ENCODE results near the gene RGS3. TPM values are rescaled to one million over a fixed set of nuclear protein-coding genes. Genes with fewer than 3 reads are reported as not detected.

The RGS3 gene
- total RNA-seq, 1 donor from 2014 or later: 15.0 TPM

DNA sequence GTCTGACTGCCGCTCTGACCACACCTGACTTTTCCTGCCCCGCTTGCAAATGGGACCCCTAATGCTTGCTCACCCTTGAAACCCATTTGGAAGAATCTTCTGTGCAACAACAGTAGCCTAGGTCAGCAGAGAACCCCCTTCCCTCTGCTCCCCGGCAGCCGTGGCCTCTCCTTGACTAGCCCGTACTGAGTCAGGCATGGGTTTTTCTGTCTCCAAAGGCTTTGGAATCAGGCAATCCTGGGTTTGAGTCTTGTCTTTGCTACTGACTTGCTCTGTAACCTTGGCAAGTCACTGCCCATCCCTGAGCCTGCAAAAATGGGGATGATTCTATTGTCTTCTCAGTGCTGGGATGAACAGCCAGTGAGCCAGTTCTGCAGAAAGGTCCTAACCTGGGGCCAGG is 135.4 kb downstream of the RGS3 start:
- DNase-seq (no peak), ATAC-seq (ENCODE audit: low read depth) (no peak)
- intact Hi-C loops (cut with micrococcal nuclease): no loop called here
- H3K4me3 Mint-ChIP-seq: no peak overlapping the region
- TF ChIP-seq, protein P1, sequence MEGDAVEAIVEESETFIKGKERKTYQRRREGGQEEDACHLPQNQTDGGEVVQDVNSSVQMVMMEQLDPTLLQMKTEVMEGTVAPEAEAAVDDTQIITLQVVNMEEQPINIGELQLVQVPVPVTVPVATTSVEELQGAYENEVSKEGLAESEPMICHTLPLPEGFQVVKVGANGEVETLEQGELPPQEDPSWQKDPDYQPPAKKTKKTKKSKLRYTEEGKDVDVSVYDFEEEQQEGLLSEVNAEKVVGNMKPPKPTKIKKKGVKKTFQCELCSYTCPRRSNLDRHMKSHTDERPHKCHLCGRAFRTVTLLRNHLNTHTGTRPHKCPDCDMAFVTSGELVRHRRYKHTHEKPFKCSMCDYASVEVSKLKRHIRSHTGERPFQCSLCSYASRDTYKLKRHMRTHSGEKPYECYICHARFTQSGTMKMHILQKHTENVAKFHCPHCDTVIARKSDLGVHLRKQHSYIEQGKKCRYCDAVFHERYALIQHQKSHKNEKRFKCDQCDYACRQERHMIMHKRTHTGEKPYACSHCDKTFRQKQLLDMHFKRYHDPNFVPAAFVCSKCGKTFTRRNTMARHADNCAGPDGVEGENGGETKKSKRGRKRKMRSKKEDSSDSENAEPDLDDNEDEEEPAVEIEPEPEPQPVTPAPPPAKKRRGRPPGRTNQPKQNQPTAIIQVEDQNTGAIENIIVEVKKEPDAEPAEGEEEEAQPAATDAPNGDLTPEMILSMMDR (IDR thresholded peaks at IDR 0.05): no peak
- CTCF ChIA-PET: no interaction called here
- H3K27me3 Mint-ChIP-seq: peaks cover 2% of the 10 kb centered on the region
- H3K4me1 Mint-ChIP-seq: peaks cover 14% of the 10 kb centered on the region
- peaks cover 33% of the 10 kb centered on the region for H3K36me3 Mint-ChIP-seq (ENCODE audit: low read depth)
- no peaks in the 10 kb centered on the region for H3K9me3 Mint-ChIP-seq
- POLR2A ChIA-PET: interaction anchor here (0.5 kb wide), 1 partner anchor 722 kb away, joined by 4 read pairs; no protein-coding TSS in a partner anchor
- no peak overlapping the region for H3K27ac Mint-ChIP-seq

DNA sequence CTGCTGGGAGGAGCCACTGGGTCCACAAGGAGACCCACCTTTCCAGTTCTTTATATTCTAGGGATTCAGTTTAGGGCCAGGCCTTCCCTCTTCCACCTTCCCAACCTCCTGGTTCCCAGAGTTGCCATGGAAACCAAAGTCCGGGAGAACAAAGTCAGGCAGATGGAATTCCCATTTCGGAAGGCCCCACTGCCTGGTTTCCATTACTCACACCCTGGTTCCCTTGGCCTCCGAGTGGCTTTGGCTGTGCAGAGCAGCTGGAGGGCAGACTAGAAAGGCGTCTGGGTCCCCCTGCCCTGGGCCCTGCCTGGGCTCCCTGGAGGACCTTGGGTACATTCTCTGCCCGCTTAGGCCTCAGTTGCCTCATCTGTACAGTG is 136.1 kb downstream of the RGS3 start:
- H3K4me1 Mint-ChIP-seq: peaks cover 12% of the 10 kb centered on the region

DNA sequence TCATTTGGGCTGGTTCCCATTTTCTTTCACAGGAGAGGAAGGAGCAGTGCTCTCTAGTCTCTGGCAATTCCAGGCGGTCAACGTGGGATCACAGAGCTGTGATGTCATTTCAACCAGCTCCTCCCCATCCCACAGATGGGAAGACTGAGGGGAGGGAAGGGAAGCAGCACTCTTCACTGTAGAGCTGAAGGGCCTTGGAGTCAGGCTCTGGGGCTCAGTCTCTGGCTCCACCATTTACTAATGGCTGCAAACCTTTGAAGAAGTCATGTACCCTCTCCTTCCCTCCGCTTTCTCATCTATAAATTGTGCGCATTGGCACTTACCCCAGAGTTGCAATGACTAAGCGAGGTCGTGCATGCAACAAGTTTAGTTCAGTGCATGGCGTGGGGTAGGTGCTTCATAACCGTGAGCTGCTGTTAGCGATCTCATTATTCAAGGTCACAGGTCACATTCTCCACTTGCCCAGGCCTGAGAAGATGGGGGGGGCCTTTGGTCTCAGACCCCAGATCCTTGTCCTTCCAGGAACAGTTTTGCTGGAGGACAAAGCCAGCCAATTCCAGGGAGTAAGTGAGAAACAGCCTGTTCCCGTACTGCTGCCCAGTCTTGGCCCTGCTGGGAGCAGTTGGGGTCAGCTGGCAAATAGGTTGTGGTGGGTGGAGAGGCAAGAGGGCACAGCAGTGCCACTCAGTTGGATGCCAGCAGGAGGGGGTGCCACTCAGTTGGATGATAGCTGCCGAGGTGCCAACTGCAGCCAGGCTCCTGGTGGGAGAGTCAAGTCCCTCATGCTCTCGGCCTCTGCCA is 136.7 kb downstream of the RGS3 start:
- Mint-ChIP-seq H3K4me1 (peaks cover 12% of the 10 kb centered on the region), H3K4me3 (no peak overlapping the region), H3K27ac (no peak overlapping the region), H3K36me3 (ENCODE audit: low read depth) (peaks cover 29% of the 10 kb centered on the region), H3K9me3 (no peaks in the 10 kb centered on the region), H3K27me3 (peaks cover 2% of the 10 kb centered on the region)
- no peak for ATAC-seq (ENCODE audit: low read depth)
- ChIA-PET POLR2A (interaction anchor here (1.6 kb wide), 1 partner anchor 21 kb away, joined by 6 read pairs; no protein-coding TSS in a partner anchor), CTCF (no interaction called here)
- no peak for DNase-seq
- TF ChIP-seq, protein P1 (IDR thresholded peaks at IDR 0.05): no peak
- intact Hi-C loops (cut with micrococcal nuclease): no loop called here

More for the DNA sequence above, 136.1 kb downstream of the RGS3 start:
- Mint-ChIP-seq H3K4me3 (no peak overlapping the region), H3K9me3 (no peaks in the 10 kb centered on the region), H3K36me3 (ENCODE audit: low read depth) (peaks cover 33% of the 10 kb centered on the region), H3K27ac (no peak overlapping the region), H3K27me3 (peaks cover 2% of the 10 kb centered on the region)
- no peak for DNase-seq
- ChIA-PET CTCF (no interaction called here), POLR2A (no interaction called here)
- ATAC-seq (ENCODE audit: low read depth): no peak
- TF ChIP-seq, protein P1 (IDR thresholded peaks at IDR 0.05): no peak
- intact Hi-C loops (cut with micrococcal nuclease): no loop called here

DNA sequence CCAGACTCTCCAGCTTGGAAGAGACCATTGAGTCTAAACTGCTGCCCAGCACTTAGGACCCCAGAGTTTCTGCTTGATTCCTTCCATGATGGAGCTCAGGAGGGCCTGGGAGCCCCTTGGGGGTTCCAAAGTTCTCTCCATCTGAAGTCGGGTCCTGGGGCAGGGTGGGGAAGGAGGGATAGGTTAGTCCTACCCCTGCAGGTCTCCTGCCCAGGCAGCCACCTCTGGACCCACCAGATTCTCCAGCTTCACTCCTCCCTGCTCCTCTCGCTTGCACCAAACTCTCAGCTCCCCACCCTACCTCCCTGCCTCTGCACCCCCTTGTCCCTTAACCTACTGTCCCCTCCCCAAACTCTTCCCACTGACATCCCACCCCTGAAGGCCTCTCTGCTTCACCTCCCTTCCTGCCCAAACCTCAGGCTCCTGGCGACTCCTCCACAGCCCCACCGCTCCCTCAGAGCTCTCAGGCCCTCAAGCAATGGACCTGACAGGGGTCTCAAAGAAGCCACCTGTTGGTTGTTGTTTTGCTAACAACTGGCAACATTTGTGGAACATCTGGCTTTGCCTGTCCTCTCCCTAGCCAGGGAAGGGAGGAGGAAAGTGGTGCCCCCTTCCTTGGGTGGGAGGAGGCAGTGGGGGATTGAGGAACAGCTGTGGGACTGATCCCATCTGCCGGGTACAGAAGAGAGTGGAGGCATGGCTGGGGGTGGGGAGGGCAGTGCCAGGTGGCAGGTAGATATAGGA is 137.5 kb downstream of the RGS3 start:
- POLR2A ChIA-PET: interaction anchor here (1.6 kb wide), 1 partner anchor 21 kb away, joined by 6 read pairs; no protein-coding TSS in a partner anchor
- CTCF ChIA-PET: interaction anchor here (0.8 to 3.5 kb wide), 2 partner anchors 10 to 54 kb away, joined by 3 to 19 read pairs; no protein-coding TSS in a partner anchor
- ATAC-seq (ENCODE audit: low read depth): no peak
- Mint-ChIP-seq H3K4me3 (no peak overlapping the region), H3K27ac (no peak overlapping the region), H3K4me1 (peaks cover 12% of the 10 kb centered on the region), H3K9me3 (no peaks in the 10 kb centered on the region), H3K27me3 (peaks cover 2% of the 10 kb centered on the region), H3K36me3 (ENCODE audit: low read depth) (peaks cover 20% of the 10 kb centered on the region)
- TF ChIP-seq, protein P1 (IDR thresholded peaks at IDR 0.05): no peak
- DNase-seq: no peak
- intact Hi-C loops (cut with micrococcal nuclease): no loop called here

DNA sequence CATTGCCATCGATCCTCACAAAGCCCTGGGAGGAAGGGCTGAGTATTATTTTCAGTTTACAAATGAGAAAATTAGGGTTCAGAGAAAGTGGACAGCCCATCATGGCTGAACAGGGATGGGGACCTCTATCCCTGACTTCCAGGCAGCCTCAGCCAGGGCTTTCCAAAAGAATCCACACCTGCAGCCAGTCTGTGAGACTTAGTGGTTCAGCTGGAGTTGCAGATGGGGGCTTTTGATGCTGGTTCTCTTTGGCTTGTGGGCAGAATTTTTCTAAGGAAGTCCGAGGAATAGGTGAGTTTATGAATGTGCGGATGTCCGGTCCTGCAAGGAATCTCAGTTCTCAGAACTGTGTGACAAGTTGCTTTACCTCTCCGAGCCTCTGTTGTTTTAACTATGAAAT is 138.1 kb downstream of the RGS3 start:
- TF ChIP-seq, protein P1 (IDR thresholded peaks at IDR 0.05): no peak
- no peak for ATAC-seq (ENCODE audit: low read depth)
- Mint-ChIP-seq H3K27ac (no peak overlapping the region), H3K4me3 (no peak overlapping the region), H3K4me1 (peaks cover 12% of the 10 kb centered on the region), H3K9me3 (no peaks in the 10 kb centered on the region), H3K27me3 (peaks cover 2% of the 10 kb centered on the region), H3K36me3 (ENCODE audit: low read depth) (peaks cover 14% of the 10 kb centered on the region)
- CTCF ChIA-PET: interaction anchor here (0.8 to 3.5 kb wide), 2 partner anchors 10 to 53 kb away, joined by 3 to 19 read pairs; no protein-coding TSS in a partner anchor
- intact Hi-C loops (cut with micrococcal nuclease): loop anchor here (1.0 kb wide), 1 partner anchor 18 kb away; no protein-coding TSS in a partner anchor
- no peak for DNase-seq
- POLR2A ChIA-PET: interaction anchor here (1.6 kb wide), 1 partner anchor 22 kb away, joined by 6 read pairs; no protein-coding TSS in a partner anchor

Data from activated B cell treated with CpG ODN at 0.5 μM for 24 hours (primary cell).